ENCODE data around the gene PLEKHM3. TPM values are rescaled to one million over a fixed set of nuclear protein-coding genes. Genes with fewer than 3 reads are reported as not detected.

The PLEKHM3 gene
- polyA plus RNA-seq, 1 experiment: 7.0 TPM

DNA sequence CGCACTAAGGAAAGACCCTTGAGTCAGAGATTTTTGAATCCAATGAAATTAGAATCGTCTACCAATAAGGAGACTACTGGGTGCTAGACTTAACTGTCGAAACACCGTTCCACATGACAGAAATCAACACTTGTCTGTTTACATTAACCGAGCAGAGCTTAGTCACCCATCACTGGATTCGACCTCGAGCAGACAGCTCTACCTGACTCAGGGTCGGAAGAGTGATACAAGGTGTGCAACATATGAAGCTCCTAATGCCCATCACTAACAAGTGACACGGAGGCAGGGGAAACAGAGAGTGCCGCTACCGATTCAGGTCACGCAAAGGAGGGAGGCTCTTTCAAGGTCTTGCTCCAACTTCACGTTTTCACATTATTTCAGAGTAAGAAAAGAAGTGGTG is 201.5 kb downstream of the PLEKHM3 start:
- Histone ChIP-seq H3K27me3 (ENCODE audit: control insufficient read depth, insufficient read depth, low read length) (no peaks in the 10 kb centered on the region), H3K4me3 (ENCODE audit: low read depth, low read length) (no peak overlapping the region), H3K27ac (ENCODE audit: low read depth, low read length) (no peak overlapping the region), H3K9me3 (ENCODE audit: control insufficient read depth, insufficient read depth, low read length) (no peaks in the 10 kb centered on the region)
- TF ChIP-seq, protein P1, sequence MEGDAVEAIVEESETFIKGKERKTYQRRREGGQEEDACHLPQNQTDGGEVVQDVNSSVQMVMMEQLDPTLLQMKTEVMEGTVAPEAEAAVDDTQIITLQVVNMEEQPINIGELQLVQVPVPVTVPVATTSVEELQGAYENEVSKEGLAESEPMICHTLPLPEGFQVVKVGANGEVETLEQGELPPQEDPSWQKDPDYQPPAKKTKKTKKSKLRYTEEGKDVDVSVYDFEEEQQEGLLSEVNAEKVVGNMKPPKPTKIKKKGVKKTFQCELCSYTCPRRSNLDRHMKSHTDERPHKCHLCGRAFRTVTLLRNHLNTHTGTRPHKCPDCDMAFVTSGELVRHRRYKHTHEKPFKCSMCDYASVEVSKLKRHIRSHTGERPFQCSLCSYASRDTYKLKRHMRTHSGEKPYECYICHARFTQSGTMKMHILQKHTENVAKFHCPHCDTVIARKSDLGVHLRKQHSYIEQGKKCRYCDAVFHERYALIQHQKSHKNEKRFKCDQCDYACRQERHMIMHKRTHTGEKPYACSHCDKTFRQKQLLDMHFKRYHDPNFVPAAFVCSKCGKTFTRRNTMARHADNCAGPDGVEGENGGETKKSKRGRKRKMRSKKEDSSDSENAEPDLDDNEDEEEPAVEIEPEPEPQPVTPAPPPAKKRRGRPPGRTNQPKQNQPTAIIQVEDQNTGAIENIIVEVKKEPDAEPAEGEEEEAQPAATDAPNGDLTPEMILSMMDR (IDR thresholded peaks at IDR 0.05; ENCODE audit: low read depth, low read length): no peak
- no peak for DNase-seq (ENCODE audit: low read depth, low spot score)
- ChIA-PET CTCF (no interaction called here), POLR2A (no interaction called here)

DNA sequence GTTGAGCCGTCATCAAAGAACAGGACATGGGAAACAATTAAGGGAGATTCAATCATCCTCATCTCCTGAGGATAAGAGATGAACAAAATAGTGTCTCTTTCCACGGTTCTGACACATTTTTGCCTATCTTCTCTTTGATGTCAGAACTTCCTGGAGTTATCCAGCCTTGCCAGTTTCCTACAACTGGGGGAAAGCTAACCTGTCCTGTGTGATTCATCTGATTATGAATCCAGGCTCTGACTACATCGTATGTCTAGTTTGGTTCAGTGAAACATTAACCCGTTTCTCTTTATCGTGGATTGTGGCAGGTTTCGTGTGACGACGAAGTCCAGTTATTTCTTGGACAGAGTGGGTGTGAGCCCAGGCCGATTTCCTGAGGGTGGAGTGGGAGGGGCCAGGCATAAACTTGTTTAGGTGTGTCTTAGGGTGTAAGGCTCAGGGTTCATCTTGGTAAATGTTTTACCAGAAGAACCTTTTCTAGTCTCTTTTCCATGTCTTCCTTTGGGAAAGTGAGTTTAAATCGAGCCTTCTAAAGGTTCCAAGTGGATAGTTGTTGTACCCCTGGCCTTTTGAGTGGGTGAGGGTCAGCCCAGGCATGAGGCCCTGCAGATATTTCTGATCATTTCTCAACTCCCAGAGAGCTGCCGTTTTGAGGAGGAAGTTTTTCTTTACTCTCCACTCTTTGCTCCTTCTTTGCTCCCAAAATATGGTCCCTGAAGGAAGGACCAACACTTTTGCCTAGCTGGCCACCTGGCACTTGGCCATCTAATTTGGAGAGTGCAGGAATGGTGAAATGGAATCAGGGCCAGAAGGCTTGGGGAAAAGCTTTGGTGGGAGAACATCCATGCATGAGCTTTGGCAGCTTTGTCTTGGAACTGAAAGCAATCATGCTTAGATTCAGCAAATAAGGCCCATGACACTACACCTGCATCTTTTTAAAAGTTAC is 205.2 kb downstream of the PLEKHM3 start:
- no peak for DNase-seq (ENCODE audit: low read depth, low spot score)
- POLR2A ChIA-PET: no interaction called here
- no peak overlapping the region for H3K4me3 ChIP-seq (ENCODE audit: low read depth, low read length)
- no peak overlapping the region for H3K27ac ChIP-seq (ENCODE audit: low read depth, low read length)
- TF ChIP-seq, protein P1 (IDR thresholded peaks at IDR 0.05; ENCODE audit: low read depth, low read length): no peak
- CTCF ChIA-PET: interaction anchor here (0.7 to 3.3 kb wide), 3 partner anchors 220 to 1162 kb away, joined by 3 to 12 read pairs (median 4); no protein-coding TSS in a partner anchor
- H3K9me3 ChIP-seq (ENCODE audit: control insufficient read depth, insufficient read depth, low read length): no peaks in the 10 kb centered on the region
- no peaks in the 10 kb centered on the region for H3K27me3 ChIP-seq (ENCODE audit: control insufficient read depth, insufficient read depth, low read length)

DNA sequence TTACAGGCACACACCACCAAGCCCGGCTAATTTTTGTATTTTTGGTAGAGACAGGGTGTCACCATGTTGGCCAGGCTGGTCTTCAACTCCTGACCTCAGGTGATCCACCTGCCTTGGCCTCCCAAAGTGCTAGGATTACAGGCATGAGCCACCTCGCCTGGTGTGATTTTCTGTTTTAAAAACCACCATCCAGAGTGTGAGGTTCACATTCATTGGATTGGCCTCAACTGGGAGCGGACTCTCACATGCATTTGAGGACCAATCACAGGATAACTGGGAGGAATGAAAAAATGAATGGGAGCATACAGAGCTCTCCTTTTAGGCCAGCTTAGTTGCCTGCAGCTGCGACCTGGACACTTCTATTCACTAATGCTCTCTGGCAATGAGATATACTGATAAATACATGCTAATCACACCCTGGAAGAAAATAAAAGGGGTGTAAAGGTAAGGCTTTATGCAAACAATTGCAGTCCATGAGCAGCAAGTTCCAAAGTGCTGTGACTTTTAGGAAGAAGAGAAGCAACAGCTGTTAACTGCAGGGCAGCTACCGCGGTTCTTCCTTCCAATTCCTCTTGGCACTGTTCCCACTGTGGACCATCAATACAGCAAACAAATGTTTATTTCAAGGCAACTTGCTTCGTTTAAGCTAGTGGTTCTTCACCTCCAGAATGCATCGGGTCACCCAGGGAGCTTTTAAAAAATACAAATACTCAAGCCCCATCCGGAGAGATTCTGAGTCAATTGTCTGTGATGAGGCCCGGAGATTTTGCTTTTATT is 206.1 kb downstream of the PLEKHM3 start:
- TF ChIP-seq, protein P1 (IDR thresholded peaks at IDR 0.05; ENCODE audit: low read depth, low read length): no peak
- POLR2A ChIA-PET: interaction anchor here (0.7 kb wide), 1 partner anchor 94 kb away, joined by 7 read pairs; no protein-coding TSS in a partner anchor
- Histone ChIP-seq H3K27me3 (ENCODE audit: control insufficient read depth, insufficient read depth, low read length) (no peaks in the 10 kb centered on the region), H3K4me3 (ENCODE audit: low read depth, low read length) (no peak overlapping the region), H3K27ac (ENCODE audit: low read depth, low read length) (no peak overlapping the region), H3K9me3 (ENCODE audit: control insufficient read depth, insufficient read depth, low read length) (no peaks in the 10 kb centered on the region)
- DNase-seq (ENCODE audit: low read depth, low spot score): no peak
- CTCF ChIA-PET: interaction anchor here (0.5 to 3.3 kb wide), 4 partner anchors 17 to 356 kb away, joined by 4 to 12 read pairs (median 5); no protein-coding TSS in a partner anchor

DNA sequence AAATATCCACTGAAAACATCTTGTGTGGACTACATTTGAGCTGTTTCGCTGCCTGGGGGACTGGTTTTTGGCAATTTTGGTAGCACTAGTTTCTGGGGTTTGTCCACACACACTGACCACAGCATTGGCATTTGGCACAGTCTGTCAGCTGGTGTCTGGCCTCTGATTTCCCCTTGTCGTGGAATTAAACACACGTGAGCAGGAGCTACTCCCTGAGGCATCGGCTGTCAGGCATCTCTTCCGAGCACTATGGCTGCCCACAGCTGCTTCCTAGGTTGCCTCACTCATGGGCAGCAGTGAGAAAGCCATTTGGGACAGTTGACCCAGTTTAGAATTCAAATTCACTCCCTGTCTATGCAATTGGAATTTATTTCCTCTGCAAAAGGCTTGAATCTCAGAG is 208.8 kb downstream of the PLEKHM3 start:
- H3K9me3 ChIP-seq (ENCODE audit: control insufficient read depth, insufficient read depth, low read length): no peaks in the 10 kb centered on the region; the same call in 1 of the 2 replicates
- DNase-seq (ENCODE audit: low read depth, low spot score): no peak
- no peaks in the 10 kb centered on the region for H3K27me3 ChIP-seq (ENCODE audit: control insufficient read depth, insufficient read depth, low read length)
- POLR2A ChIA-PET: no interaction called here
- H3K27ac ChIP-seq (ENCODE audit: low read depth, low read length): no peak overlapping the region
- TF ChIP-seq, protein P1 (IDR thresholded peaks at IDR 0.05; ENCODE audit: low read depth, low read length): no peak
- CTCF ChIA-PET: no interaction called here
- no peak overlapping the region for H3K4me3 ChIP-seq (ENCODE audit: low read depth, low read length)

Data from AG04450 (cell line).